Activated CD4-positive, CD25-positive, alpha-beta regulatory T cell treated with anti-CD3 and anti-CD28 coated beads, Interleukin-2, amount 50 U/mL, for 16 hours (primary cell): ENCODE data around the gene RAB42.
"Not testable (repeated sequence)": the region's sequence is repeated elsewhere in the genome, so short reads cannot be mapped to it uniquely, and the experiment has no call there.

Source experiments
- DNase-seq: peaks from one replicate; pipeline ENCODE4 v3.0.0-alpha.2; 2020; ENCODE audit warnings: low read depth, low spot score

Gene RAB42

GRCh38 chr1:28591708-28592320 is at the start of gene RAB42:
TSS of gene RAB42 (plus strand) at chr1:28592265. CDS start at chr1:28592512, 247 bp downstream.
- no peak for DNase-seq

- DNase-seq, result no peak
Observed at GRCh38 chr1:28545246-28545628, 46.8 kb upstream of the RAB42 start.

- no peak for DNase-seq
Observed at GRCh38 chr1:28548318-28548717, 43.7 kb upstream of the RAB42 start.

- DNase-seq, result no peak
Observed at GRCh38 chr1:28551381-28551780, 40.7 kb upstream of the RAB42 start.

GRCh38 chr1:28552758-28553663 is 39.1 kb upstream of the RAB42 start, which contains the start of gene TRNAU1AP:
TSS of gene TRNAU1AP (plus strand) at chr1:28553085. CDS start at chr1:28553111, 26 bp downstream.
- DNase-seq, result peak; percentile 94

GRCh38 chr1:28560886-28561285 is 31.2 kb upstream of the RAB42 start:
- DNase-seq, result no peak

GRCh38 chr1:28564310-28564709 is 27.8 kb upstream of the RAB42 start:
- DNase-seq, result no peak

GRCh38 chr1:28565040-28565439 is 27.0 kb upstream of the RAB42 start:
- no peak for DNase-seq

GRCh38 chr1:28565726-28566125 is 26.3 kb upstream of the RAB42 start:
- no peak for DNase-seq

- no peak for DNase-seq
Observed at GRCh38 chr1:28566931-28567330, 25.1 kb upstream of the RAB42 start.

- DNase-seq, result no peak
Observed at GRCh38 chr1:28571911-28572310, 20.2 kb upstream of the RAB42 start.

- DNase-seq, result not testable (repeated sequence)
Observed at GRCh38 chr1:28572891-28573290, 19.2 kb upstream of the RAB42 start.

- DNase-seq, result no peak
Observed at GRCh38 chr1:28573564-28573963, 18.5 kb upstream of the RAB42 start.

- no peak for DNase-seq
Observed at GRCh38 chr1:28577052-28577678, 14.9 kb upstream of the RAB42 start.

- no peak for DNase-seq
Observed at GRCh38 chr1:28577738-28578536, 14.1 kb upstream of the RAB42 start.

GRCh38 chr1:28578696-28579218 is 13.3 kb upstream of the RAB42 start:
- DNase-seq, result no peak

GRCh38 chr1:28579401-28579800 is 12.7 kb upstream of the RAB42 start:
- no peak for DNase-seq

- DNase-seq, result peak; percentile 37
Observed at GRCh38 chr1:28580722-28581530, 11.1 kb upstream of the RAB42 start.

GRCh38 chr1:28581531-28582247 is 10.4 kb upstream of the RAB42 start:
- DNase-seq, result peak; percentile 77

GRCh38 chr1:28582248-28582615 is 9.8 kb upstream of the RAB42 start:
- DNase-seq, result no peak
